HL-60/S4 (cell line): ENCODE measurements around the gene SNUPN.

Source experiments
- in situ Hi-C: fragments of 300-500 bp; cut with MboI; formaldehyde crosslinking; loops from 2 replicates; pipeline ENCODE4 v1.14.3; 2022; ENCODE audit warnings: low sequenced_read_pairs

Gene SNUPN

DNA sequence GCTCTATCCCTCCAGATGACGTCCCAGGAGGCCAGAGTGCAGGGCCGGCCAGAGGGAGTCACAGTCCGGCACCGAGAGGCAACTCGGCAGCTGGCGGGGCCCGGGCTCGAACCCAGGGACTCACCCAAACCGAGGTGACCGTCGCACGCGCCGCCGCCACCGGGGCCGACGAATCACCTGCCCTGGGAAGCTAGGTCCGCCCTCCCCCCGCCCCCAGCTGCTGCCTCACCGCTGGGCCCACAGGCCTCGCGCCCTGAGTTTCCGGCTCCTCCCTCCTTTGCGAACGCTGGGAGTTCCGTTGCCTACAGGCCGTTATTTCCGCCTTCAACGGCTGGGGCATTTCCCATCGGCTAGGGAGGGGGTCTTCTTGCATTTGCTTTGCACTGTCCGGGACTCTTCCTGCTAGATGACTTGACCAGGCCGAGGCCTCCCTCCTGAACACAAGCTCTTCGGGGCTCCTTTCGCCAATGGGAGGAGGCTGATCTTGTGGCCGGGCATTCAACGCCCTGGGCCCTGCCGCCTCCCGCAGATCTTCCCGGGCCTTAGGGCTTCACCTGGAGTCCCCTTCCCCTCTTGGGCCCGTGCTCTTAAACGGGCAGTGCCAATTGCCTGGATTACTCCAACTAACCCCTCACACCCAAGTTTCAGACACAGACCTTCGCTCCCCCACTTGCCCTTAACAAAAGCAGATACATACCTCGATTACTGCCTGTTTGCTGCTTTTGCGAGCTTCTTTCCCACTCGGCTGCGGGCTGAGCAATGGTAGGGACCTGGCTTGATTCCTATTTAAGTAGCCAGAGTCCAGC is at the start of gene SNUPN:
Gene SNUPN, minus strand, starts transcription at position 184 of the 806 bp plus-strand sequence. CDS start 4,674 bp downstream, outside the sequence.
- in situ Hi-C loops = loop anchor here (25.0 kb wide), 1 partner anchor 613 kb away; the partner anchor contains the start of gene PPCDC

- in situ Hi-C loops = loop anchor here (10.0 kb wide), 1 partner anchor 450 kb away; no protein-coding TSS in a partner anchor
These were observed 48.8 kb upstream of the SNUPN start for GRCh38 chr15:75674366-75674765.

DNA sequence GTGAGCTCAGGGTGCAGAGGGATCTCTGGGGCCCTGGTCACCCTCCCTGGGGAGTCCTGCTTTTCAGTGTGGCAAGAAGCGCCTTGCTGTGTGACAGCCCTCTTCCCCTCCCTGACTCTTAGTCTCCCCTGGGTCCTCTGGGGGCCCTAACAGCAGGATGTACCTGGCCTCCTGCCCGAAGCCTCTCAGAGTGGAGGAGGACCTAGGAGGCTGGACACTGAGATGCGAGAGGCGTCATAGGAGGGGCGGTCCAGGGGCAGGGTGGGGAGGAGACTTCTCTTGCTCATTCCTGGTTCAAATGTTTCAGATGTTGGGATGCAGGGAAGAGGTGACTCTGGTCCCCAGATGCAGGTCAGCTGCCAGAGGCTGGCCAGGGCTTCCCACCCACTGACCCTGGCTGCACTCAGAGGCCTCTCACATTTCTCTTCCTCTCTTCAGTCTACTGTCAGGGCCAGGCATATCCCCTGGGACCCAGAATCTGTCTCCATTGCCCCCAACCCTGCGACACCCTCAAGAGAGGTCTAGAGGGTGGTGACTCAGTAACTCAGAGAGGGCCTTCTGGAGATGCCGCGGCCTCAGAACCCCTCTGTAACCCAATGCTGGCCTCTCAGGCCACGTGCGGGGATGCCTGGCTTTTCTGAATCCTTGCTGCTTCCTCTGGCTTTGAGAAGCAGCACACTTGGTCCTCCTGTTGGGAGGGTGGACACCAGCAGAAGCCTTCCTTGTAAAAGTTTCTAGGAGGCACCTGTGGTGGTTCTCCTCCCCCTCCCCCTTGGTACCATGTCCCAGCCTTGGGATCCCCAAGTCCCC is 48.1 kb upstream of the SNUPN start:
- in situ Hi-C loops = loop anchor here (10.0 kb wide), 1 partner anchor 449 kb away; no protein-coding TSS in a partner anchor

DNA sequence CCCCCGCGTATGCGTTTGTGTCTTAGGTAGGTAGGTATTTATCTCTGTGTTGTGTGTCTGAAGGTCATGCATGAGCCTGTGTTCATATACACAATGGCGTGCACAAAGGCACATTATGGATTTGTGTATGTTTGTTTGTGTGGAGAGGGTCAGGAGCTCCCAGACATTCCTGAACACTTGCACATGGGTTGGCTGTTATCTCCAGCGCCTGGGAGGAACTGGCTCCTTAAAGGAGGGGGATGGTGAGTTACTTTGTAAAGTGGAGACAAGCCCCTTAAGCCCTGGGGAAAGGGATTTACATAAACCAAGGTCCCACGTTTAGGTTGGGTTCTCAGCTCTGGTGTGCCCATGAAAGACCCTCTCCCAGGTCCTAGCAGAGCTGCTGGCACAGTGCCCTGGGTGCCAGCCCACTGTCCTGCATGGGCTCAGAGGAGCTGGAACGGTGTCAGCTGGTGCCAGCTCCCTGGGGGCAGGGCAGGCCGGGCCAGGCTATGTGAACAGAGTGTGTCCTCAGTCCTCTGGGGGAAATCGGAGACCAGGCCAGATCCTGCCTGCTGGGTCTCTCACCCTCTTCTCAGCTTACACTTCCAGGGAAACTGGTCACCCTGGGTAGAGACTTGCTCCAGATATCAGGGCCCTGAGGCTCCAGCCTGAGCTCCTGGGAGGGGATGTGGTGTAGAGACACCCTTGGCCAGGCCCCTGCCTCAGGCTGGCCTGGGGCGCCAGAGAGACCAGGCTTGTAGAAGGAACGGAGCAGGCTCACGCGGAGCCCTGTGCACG is 47.3 kb upstream of the SNUPN start:
- in situ Hi-C loops = loop anchor here (10.0 kb wide), 1 partner anchor 448 kb away; no protein-coding TSS in a partner anchor

DNA sequence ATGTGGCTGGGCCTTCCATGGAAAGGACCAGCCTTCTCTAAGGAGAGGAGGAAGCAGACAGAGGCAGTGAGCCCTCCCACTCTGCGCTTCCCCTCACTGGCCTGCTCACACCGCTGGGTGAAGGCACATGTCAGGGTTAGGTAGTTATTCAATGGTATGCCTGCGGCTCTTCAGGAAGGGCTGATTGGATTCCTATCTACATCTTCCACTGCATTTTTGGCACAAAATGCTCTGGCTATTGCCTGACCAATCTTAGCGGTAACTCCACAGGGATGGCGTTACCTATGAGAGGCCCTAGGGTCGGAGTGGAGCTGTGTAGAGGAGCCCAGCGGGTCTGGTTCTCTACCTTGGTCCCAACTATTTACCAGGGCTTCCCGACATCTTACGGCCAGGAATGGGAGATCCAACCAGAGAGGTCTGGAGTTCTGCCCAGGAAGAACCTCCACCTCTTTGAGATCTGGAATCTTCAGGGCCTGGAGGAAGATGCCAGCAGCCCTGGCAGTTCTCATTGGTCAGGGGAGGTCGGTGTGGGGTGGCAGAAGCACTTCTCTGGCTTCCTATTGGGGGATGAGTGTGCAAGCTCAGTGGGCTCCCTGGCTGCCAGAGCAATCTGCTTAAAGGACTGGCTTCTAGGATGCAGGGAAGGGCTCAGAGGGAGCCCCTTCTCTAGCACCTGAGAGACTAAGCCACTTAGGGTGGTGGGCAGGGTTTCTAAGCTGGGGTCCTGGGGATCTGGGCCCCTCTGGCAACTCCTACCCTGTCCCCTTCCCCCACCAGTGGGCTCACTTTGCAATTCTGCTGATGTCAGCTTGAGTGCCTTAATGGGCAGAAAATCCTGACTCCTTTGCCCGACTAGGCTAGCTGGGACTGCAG is 46.4 kb upstream of the SNUPN start:
- in situ Hi-C loops = loop anchor here (10.0 kb wide), 1 partner anchor 447 kb away; no protein-coding TSS in a partner anchor

- in situ Hi-C loops = loop anchor here (10.0 kb wide), 1 partner anchor 445 kb away; no protein-coding TSS in a partner anchor
These were observed 44.3 kb upstream of the SNUPN start for GRCh38 chr15:75669879-75670212.

- in situ Hi-C loops = no loop called here
These were observed 43.8 kb upstream of the SNUPN start for GRCh38 chr15:75669191-75669878.

DNA sequence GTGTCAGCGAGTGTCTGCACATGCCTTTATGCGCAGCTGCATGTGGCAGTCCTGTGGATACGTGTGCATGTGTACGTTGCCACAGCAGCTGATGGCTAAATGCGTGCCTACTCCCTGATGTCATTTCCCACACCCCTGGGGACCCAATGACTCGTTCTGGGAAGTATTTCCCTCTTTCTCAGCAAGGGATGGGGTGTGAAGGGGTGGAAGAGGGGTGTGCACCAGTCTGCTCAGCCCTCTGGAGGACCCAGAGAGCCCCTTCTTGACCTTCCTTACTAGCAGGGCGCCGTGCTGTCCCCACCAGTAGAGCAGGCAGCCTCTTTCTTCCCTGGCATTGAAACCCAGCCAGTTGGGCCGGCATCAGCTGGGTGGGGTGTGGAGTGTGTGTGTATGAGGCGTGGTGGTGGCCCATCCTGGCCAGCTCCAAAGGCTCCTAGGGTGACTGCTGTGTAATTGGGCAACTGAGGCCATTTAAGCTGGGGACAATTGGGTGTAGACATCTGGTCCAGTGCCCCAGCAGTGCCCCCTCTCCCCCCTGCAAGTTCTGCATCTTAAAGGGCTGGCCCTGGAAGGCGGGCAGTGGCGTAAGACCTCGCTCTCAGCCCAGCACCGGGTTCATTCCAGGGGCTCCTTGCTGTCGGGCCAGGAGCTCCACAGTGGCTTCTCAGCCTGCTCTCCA is 41.4 kb upstream of the SNUPN start:
- in situ Hi-C loops = no loop called here

GRCh38 chr15:75663931-75664421 is 38.5 kb upstream of the SNUPN start:
- in situ Hi-C loops = no loop called here

DNA sequence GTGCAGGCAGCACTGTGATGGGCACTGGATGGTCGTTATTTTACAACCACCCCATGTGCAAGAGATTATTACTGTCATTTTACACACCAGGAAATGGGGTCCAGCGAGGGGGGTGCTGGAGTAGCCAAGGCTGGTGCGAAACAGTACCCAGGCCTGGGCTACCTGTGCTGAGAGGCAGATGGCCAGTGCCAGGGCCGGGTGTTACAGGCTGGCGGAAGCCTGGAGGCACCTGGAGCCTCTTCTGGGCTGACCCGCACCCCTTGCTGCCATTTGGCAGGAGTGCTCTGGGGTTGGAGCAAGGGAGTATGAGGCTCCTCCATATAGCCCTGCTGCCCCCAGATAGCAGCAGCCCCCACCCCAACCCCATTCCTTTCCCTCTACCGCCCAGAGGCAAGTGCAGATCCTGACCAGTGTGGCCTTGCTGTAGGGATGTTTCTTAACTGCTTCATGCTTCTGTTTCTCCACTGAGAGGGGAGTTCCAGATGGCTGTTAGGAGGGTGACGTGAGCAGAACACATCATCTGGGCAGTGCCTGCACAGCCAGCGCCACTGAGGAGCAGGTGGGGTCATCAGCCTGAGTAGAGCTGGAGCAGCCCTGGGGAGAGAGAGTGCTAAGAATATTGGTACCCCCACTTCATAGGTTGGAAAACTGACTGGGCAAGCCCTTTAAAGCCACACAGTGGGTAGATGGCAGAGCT is 37.4 kb upstream of the SNUPN start:
- in situ Hi-C loops = no loop called here

- in situ Hi-C loops = no loop called here
These were observed 36.2 kb upstream of the SNUPN start for GRCh38 chr15:75661756-75662140.

DNA sequence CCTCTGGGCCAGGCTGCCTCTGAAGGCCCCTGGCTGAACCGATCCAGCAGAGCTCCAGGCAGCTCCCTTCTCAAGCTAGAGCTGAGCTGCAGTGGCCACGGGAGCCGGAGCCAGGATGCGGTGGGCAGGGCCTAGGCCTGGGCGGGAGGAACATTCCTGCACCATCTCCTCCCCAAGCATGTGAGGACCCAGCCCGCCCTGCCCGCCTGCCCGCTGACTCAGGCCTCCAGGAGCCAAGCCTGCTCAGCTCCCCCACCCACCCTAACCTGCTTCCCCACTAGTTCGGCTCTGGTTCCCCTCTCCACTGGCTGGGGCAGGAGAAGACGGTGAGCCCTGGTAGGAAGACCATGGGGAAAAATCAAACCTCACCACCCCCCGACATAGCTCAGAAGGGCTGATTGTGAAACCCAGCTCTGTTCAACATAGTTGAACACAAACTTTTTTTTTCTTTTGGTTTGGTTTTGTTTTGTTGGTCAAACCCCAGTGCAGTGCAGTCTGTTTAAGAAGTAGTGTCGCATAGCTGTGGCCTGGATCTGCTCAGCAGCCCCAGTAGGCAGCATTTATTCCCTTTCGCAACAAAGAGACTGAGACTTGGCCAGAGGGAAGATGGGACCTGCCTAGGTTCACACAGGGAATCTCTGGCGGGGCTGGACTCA is 35.7 kb upstream of the SNUPN start:
- in situ Hi-C loops = no loop called here

GRCh38 chr15:75659928-75660645 is 34.6 kb upstream of the SNUPN start:
- in situ Hi-C loops = no loop called here

- in situ Hi-C loops = no loop called here
These were observed 33.7 kb upstream of the SNUPN start for GRCh38 chr15:75659141-75659771.

- in situ Hi-C loops = no loop called here
These were observed 31.3 kb upstream of the SNUPN start for GRCh38 chr15:75656813-75657212.

DNA sequence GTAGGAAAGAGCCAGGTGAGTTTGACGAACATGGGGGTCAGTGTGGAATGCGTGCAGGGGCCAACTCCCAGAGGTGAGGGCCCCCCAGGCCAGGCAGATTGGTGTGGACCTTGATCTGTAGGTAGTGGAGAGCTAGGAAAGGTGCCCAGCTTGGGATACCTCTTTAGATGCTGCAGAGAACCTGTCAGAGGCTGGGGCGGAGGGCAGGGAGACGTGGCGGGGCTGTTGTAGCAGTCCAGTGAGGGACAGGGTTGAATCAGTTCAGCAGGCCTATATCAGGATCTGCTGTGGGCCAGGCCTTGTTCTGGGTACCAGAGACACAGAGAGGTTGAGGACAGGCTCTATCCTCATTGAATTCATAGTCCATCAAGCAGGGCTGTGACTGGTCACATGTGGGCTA is 30.8 kb upstream of the SNUPN start:
- in situ Hi-C loops = no loop called here
